ENCODE data around the gene SPDYE18. TPM values are rescaled to one million over a fixed set of nuclear protein-coding genes. Genes with fewer than 3 reads are reported as not detected.
"Not testable (repeated sequence)": the region's sequence is repeated elsewhere in the genome, so short reads cannot be mapped to it uniquely, and the experiment has no call there.

The SPDYE18 gene
- polyA plus RNA-seq (2012; rRNA removed) = 0.24 and 0.48 TPM in 2 replicates
- 0.17 and 0.33 TPM in 2 replicates for polyA plus RNA-seq (2012; cell fraction: cytosol; rRNA removed)
- polyA plus RNA-seq (2012; cell fraction: nucleus; rRNA removed) = 1.4 and 2.7 TPM in 2 replicates

DNA sequence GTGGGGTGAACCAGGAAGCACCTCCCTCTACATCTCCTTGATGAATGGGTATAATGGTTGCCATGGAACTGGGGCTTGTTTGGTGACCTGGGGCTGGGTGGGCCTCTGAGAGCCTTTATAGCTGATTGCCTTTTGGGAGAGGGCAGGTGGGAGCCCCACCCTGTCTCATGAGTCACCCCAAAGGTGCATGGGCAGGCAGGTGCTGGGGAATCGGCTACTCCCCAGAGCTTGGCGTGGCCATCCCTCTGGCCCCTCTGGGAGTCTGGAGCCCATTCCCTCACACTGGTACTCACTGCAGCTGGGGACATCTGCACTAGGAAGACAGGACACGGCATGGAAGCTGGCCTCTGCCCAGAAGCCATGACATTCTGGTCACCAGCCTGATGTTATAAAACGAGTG is at the start of gene SPDYE18:
Gene SPDYE18 (minus strand): TSS at position 2 of the 400 bp plus-strand sequence. CDS start 2,046 bp downstream, outside the sequence.
- H3K36me3 ChIP-seq (replicated peaks in 1 of 2; ENCODE audit: control insufficient read depth in 1 of 2, insufficient read depth in 2 of 2, low read length in 1 of 2); H2AFZ ChIP-seq (ENCODE audit: low read depth); H3K4me3 ChIP-seq (ENCODE audit: low read depth in 2 of 2, low read length in 1 of 2); H3K79me2 ChIP-seq (ENCODE audit: insufficient read depth); H3K27me3 ChIP-seq (ENCODE audit: insufficient read depth); CTCF ChIA-PET; H3K9me2 ChIP-seq; H3K4me1 ChIP-seq (ENCODE audit: control insufficient read depth in 1 of 2, insufficient read depth in 2 of 2, low read depth in 1 of 2, low read length in 1 of 2); H3F3A ChIP-seq (replicated peaks; ENCODE audit: insufficient read depth); DNase-seq; H3K27ac ChIP-seq (ENCODE audit: low read depth in 2 of 2, low read length in 1 of 2); H3K9me3 ChIP-seq; H4K20me1 ChIP-seq (ENCODE audit: insufficient read depth); POLR2A ChIA-PET; H3K9ac ChIP-seq; H3K4me2 ChIP-seq: not testable (repeated sequence)
- WGBS (ENCODE audit: low lambda C conversion rate) = 90% methylated on average over 2 of the region's 4 CpGs

DNA sequence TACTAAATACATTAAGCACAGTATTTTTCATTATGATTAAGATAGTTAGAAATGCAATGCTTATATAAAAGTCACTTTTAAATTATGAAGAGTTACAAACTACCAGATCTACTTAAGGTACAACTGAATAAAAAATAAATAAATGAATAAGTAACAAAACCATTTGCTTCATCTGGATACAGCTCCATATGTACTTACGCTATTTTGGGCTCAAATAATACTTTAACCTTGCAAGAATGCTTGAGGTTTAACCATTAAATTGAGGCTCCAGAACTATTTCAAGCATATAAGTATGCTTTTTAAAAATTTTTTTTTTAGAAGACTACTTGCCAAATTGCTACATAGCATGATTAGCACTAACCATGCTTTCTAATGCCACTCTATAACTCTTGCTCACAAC is 46.0 kb upstream of the SPDYE18 start:
- 94% methylated on average over 1 of the region's 1 CpG for WGBS (ENCODE audit: low lambda C conversion rate)
- DNase-seq; H3K4me2 ChIP-seq; H4K20me1 ChIP-seq (ENCODE audit: insufficient read depth); H3K4me3 ChIP-seq (ENCODE audit: low read depth in 2 of 2, low read length in 1 of 2); H3K27me3 ChIP-seq (ENCODE audit: insufficient read depth); H3K9me2 ChIP-seq; CTCF ChIA-PET; H3K36me3 ChIP-seq (replicated peaks in 1 of 2; ENCODE audit: control insufficient read depth in 1 of 2, insufficient read depth in 2 of 2, low read length in 1 of 2); H3F3A ChIP-seq (replicated peaks; ENCODE audit: insufficient read depth); H3K79me2 ChIP-seq (ENCODE audit: insufficient read depth); H3K27ac ChIP-seq (ENCODE audit: low read depth in 2 of 2, low read length in 1 of 2); POLR2A ChIA-PET; H3K9me3 ChIP-seq; H2AFZ ChIP-seq (ENCODE audit: low read depth); H3K4me1 ChIP-seq (ENCODE audit: control insufficient read depth in 1 of 2, insufficient read depth in 2 of 2, low read depth in 1 of 2, low read length in 1 of 2); H3K9ac ChIP-seq: not testable (repeated sequence)

DNA sequence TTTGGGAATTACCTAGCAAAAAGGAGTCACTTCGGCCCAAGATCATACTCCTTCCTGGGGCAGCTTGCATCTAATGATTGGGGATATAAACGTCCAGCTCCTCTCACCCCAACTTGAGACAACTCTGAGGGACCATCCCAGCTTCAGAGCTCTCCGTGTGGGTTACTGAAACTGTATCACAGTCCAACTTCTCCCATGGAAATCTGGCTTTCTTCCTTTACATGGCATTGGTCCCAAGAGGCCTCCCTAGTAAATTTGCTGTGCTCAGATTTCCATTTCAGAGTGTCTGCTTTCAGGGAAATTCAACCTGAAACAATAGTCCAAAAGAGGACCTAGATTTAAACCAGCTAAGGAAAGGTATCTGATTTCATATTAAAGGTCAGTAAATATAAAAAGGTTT is 45.3 kb upstream of the SPDYE18 start:
- H3K79me2 ChIP-seq (ENCODE audit: insufficient read depth); H3K9me3 ChIP-seq; H3K4me2 ChIP-seq; H3K9me2 ChIP-seq; H3F3A ChIP-seq (replicated peaks; ENCODE audit: insufficient read depth); H3K9ac ChIP-seq; H3K4me3 ChIP-seq (ENCODE audit: low read depth in 2 of 2, low read length in 1 of 2); POLR2A ChIA-PET; H3K27me3 ChIP-seq (ENCODE audit: insufficient read depth); H4K20me1 ChIP-seq (ENCODE audit: insufficient read depth); H2AFZ ChIP-seq (ENCODE audit: low read depth); DNase-seq; H3K27ac ChIP-seq (ENCODE audit: low read depth in 2 of 2, low read length in 1 of 2); CTCF ChIA-PET; H3K4me1 ChIP-seq (ENCODE audit: control insufficient read depth in 1 of 2, insufficient read depth in 2 of 2, low read depth in 1 of 2, low read length in 1 of 2); H3K36me3 ChIP-seq (replicated peaks in 1 of 2; ENCODE audit: control insufficient read depth in 1 of 2, insufficient read depth in 2 of 2, low read length in 1 of 2): not testable (repeated sequence)
- WGBS (ENCODE audit: low lambda C conversion rate) = 63% methylated on average over 1 of the region's 3 CpGs

GRCh38 chr7:77105904-77106303 is 43.5 kb upstream of the SPDYE18 start:
- H3K36me3 ChIP-seq (replicated peaks in 1 of 2; ENCODE audit: control insufficient read depth in 1 of 2, insufficient read depth in 2 of 2, low read length in 1 of 2); H3K9ac ChIP-seq; H3K4me2 ChIP-seq; H3F3A ChIP-seq (replicated peaks; ENCODE audit: insufficient read depth); POLR2A ChIA-PET; H3K9me2 ChIP-seq; CTCF ChIA-PET; DNase-seq; H2AFZ ChIP-seq (ENCODE audit: low read depth); H3K27me3 ChIP-seq (ENCODE audit: insufficient read depth); H3K9me3 ChIP-seq; H3K4me1 ChIP-seq (ENCODE audit: control insufficient read depth in 1 of 2, insufficient read depth in 2 of 2, low read depth in 1 of 2, low read length in 1 of 2); H3K27ac ChIP-seq (ENCODE audit: low read depth in 2 of 2, low read length in 1 of 2); H3K4me3 ChIP-seq (ENCODE audit: low read depth in 2 of 2, low read length in 1 of 2); H4K20me1 ChIP-seq (ENCODE audit: insufficient read depth); H3K79me2 ChIP-seq (ENCODE audit: insufficient read depth): not testable (repeated sequence)
- WGBS (ENCODE audit: low lambda C conversion rate) = 98% methylated on average over 3 of the region's 3 CpGs

GRCh38 chr7:77102671-77103070 is 40.3 kb upstream of the SPDYE18 start:
- CTCF ChIA-PET; H4K20me1 ChIP-seq (ENCODE audit: insufficient read depth); H2AFZ ChIP-seq (ENCODE audit: low read depth); H3K27me3 ChIP-seq (ENCODE audit: insufficient read depth); H3F3A ChIP-seq (replicated peaks; ENCODE audit: insufficient read depth); H3K9me2 ChIP-seq; H3K4me2 ChIP-seq; H3K9ac ChIP-seq; H3K4me1 ChIP-seq (ENCODE audit: control insufficient read depth in 1 of 2, insufficient read depth in 2 of 2, low read depth in 1 of 2, low read length in 1 of 2); DNase-seq; H3K27ac ChIP-seq (ENCODE audit: low read depth in 2 of 2, low read length in 1 of 2); POLR2A ChIA-PET; H3K36me3 ChIP-seq (replicated peaks in 1 of 2; ENCODE audit: control insufficient read depth in 1 of 2, insufficient read depth in 2 of 2, low read length in 1 of 2); H3K79me2 ChIP-seq (ENCODE audit: insufficient read depth); H3K4me3 ChIP-seq (ENCODE audit: low read depth in 2 of 2, low read length in 1 of 2); H3K9me3 ChIP-seq: not testable (repeated sequence)

DNA sequence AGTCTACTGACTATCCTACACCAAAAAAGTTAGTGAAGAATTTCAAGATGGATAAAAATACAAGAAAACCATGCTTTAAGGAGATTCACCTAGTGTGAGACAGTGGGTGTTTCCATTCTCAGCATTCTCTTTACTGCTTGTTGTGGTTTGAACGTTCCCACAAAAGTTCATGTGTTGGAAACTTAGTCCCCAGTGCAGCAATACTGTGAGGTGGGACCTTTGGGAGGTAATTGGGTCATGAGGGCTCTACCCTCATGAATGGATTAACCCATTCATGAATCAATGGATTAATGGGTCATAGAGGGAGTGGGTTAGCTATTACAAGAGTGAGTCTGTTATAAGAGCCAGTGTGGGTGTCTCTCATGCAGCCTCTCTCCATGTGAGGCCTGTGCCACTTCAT is 38.8 kb upstream of the SPDYE18 start:
- CTCF ChIA-PET = not testable (repeated sequence)
- WGBS (ENCODE audit: low lambda C conversion rate) = 100% methylated on average over 1 of the region's 1 CpG

GRCh38 chr7:77100501-77100900 is 38.1 kb upstream of the SPDYE18 start:
- H3K4me1 ChIP-seq (ENCODE audit: control insufficient read depth in 1 of 2, insufficient read depth in 2 of 2, low read depth in 1 of 2, low read length in 1 of 2); H2AFZ ChIP-seq (ENCODE audit: low read depth); H3K9ac ChIP-seq; H3K4me3 ChIP-seq (ENCODE audit: low read depth in 2 of 2, low read length in 1 of 2); CTCF ChIA-PET; H3F3A ChIP-seq (replicated peaks; ENCODE audit: insufficient read depth); H3K36me3 ChIP-seq (replicated peaks in 1 of 2; ENCODE audit: control insufficient read depth in 1 of 2, insufficient read depth in 2 of 2, low read length in 1 of 2); H3K27ac ChIP-seq (ENCODE audit: low read depth in 2 of 2, low read length in 1 of 2); H4K20me1 ChIP-seq (ENCODE audit: insufficient read depth); H3K9me3 ChIP-seq; H3K4me2 ChIP-seq; POLR2A ChIA-PET; DNase-seq; H3K79me2 ChIP-seq (ENCODE audit: insufficient read depth); H3K27me3 ChIP-seq (ENCODE audit: insufficient read depth); H3K9me2 ChIP-seq: not testable (repeated sequence)
- WGBS (ENCODE audit: low lambda C conversion rate) = 100% methylated on average over 3 of the region's 3 CpGs

More for the DNA sequence above, 38.8 kb upstream of the SPDYE18 start:
- H3K27me3 ChIP-seq (ENCODE audit: insufficient read depth); H3K4me1 ChIP-seq (ENCODE audit: control insufficient read depth in 1 of 2, insufficient read depth in 2 of 2, low read depth in 1 of 2, low read length in 1 of 2); H3K36me3 ChIP-seq (replicated peaks in 1 of 2; ENCODE audit: control insufficient read depth in 1 of 2, insufficient read depth in 2 of 2, low read length in 1 of 2); H4K20me1 ChIP-seq (ENCODE audit: insufficient read depth); POLR2A ChIA-PET; H3K9me3 ChIP-seq; H3K4me2 ChIP-seq; DNase-seq; H3K9ac ChIP-seq; H2AFZ ChIP-seq (ENCODE audit: low read depth); H3F3A ChIP-seq (replicated peaks; ENCODE audit: insufficient read depth); H3K4me3 ChIP-seq (ENCODE audit: low read depth in 2 of 2, low read length in 1 of 2); H3K9me2 ChIP-seq; H3K79me2 ChIP-seq (ENCODE audit: insufficient read depth); H3K27ac ChIP-seq (ENCODE audit: low read depth in 2 of 2, low read length in 1 of 2): not testable (repeated sequence)
